ENCODE measurements around the gene ATF6B. TPM values are rescaled to one million over a fixed set of nuclear protein-coding genes. Genes with fewer than 3 reads are reported as not detected.
A peak's percentile ranks its signal among the peaks of the same experiment; 100 is the strongest.

Gene ATF6B
- total and polyA plus RNA-seq, 2 of the 13 experiments (the other 11 are each of a cell fraction or from before 2014, with no cell fraction given): 18.1 to 44.0 TPM

DNA sequence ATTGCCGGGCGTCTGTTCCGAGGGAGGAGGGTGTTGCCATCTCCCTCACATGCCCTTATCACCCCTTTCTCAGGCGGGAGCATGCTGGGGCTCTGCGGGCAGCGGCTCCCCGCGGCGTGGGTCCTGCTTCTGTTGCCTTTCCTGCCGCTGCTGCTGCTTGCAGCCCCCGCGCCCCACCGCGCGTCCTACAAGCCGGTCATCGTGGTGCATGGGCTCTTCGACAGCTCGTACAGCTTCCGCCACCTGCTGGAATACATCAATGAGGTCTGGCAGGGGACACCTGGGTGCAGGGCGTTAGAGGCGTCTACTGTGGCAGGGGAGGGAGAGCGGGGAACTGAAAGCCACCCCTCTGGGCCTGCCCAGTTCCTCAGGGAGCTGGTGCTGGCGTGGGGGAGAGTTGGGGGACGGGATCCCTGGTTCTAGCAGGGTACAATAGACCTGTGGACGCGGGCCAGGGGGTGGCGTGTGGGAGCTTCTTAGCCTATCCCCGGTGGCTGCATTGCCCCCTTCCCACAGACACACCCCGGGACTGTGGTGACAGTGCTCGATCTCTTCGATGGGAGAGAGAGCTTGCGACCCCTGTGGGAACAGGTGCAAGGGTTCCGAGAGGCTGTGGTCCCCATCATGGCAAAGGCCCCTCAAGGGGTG is 26.6 kb upstream of the ATF6B start (continued):
- TF ChIP-seq THAP11 (CRISPR knock-in tag; IDR thresholded peaks at IDR 0.05): no peak; the same call in 1 of the 2 replicates
- no peak for TF ChIP-seq TP53 (CRISPR knock-in tag; conservative IDR thresholded peaks at IDR 0.05)
- TF ChIP-seq ATAD3A (CRISPR knock-in tag; IDR thresholded peaks at IDR 0.05): no peak
- no peak for TF ChIP-seq SMARCC2 (IDR thresholded peaks at IDR 0.05)
- TF ChIP-seq, protein P1, sequence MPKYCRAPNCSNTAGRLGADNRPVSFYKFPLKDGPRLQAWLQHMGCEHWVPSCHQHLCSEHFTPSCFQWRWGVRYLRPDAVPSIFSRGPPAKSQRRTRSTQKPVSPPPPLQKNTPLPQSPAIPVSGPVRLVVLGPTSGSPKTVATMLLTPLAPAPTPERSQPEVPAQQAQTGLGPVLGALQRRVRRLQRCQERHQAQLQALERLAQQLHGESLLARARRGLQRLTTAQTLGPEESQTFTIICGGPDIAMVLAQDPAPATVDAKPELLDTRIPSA (CRISPR knock-in tag; IDR thresholded peaks at IDR 0.05; ENCODE audit: borderline replicate concordance): no peak
- TF ChIP-seq ZNF383 (CRISPR knock-in tag; IDR thresholded peaks at IDR 0.05; ENCODE audit: borderline replicate concordance): no peak; the same call in 1 of the 2 replicates
- TF ChIP-seq SNAI1 (CRISPR knock-in tag; IDR thresholded peaks at IDR 0.05; ENCODE audit: borderline replicate concordance): no peak; the same call in 1 of the 2 replicates
- no peak for TF ChIP-seq EP300 (IDR thresholded peaks at IDR 0.05; ENCODE audit: low read depth in 2 of 2, low read length in 2 of 2)
- no peak for TF ChIP-seq EP300 (CRISPR knock-in tag; IDR thresholded peaks at IDR 0.05; ENCODE audit: borderline replicate concordance)
- peak; percentile 87 for TF ChIP-seq MEF2D (CRISPR knock-in tag; IDR thresholded peaks at IDR 0.05)
- TF ChIP-seq ZNF224 (CRISPR knock-in tag; IDR thresholded peaks at IDR 0.05): no peak
- TF ChIP-seq CC2D1A (CRISPR knock-in tag; IDR thresholded peaks at IDR 0.05): no peak
- TF ChIP-seq MATR3 (CRISPR knock-in tag; IDR thresholded peaks at IDR 0.05): no peak
- TF ChIP-seq REPIN1 (CRISPR knock-in tag; IDR thresholded peaks at IDR 0.05; ENCODE audit: borderline replicate concordance, low read depth): no peak
- TF ChIP-seq, protein P2, sequence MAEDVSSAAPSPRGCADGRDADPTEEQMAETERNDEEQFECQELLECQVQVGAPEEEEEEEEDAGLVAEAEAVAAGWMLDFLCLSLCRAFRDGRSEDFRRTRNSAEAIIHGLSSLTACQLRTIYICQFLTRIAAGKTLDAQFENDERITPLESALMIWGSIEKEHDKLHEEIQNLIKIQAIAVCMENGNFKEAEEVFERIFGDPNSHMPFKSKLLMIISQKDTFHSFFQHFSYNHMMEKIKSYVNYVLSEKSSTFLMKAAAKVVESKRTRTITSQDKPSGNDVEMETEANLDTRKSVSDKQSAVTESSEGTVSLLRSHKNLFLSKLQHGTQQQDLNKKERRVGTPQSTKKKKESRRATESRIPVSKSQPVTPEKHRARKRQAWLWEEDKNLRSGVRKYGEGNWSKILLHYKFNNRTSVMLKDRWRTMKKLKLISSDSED (CRISPR knock-in tag; IDR thresholded peaks at IDR 0.05): no peak
- TF ChIP-seq MAF1 (CRISPR knock-in tag; IDR thresholded peaks at IDR 0.05; ENCODE audit: borderline replicate concordance): 0 out of 2 replicates have a peak, but pooled peaks have one; percentile 24
- TF ChIP-seq TSC22D2 (CRISPR knock-in tag; IDR thresholded peaks at IDR 0.05; ENCODE audit: borderline replicate concordance): peak; percentile 27; the same call in 1 of the 2 replicates
- TF ChIP-seq, protein P3, sequence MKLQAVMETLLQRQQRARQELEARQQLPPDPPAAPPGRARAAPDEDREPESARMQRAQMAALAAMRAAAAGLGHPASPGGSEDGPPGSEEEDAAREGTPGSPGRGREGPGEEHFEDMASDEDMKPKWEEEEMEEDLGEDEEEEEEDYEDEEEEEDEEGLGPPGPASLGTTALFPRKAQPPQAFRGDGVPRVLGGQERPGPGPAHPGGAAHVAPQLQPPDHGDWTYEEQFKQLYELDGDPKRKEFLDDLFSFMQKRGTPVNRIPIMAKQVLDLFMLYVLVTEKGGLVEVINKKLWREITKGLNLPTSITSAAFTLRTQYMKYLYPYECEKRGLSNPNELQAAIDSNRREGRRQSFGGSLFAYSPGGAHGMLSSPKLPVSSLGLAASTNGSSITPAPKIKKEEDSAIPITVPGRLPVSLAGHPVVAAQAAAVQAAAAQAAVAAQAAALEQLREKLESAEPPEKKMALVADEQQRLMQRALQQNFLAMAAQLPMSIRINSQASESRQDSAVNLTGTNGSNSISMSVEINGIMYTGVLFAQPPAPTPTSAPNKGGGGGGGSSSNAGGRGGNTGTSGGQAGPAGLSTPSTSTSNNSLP (IDR thresholded peaks at IDR 0.05; ENCODE audit: low read depth, low read length): no peak
- TF ChIP-seq ERF (CRISPR knock-in tag; IDR thresholded peaks at IDR 0.05): peak; percentile 43; the same call in 1 of the 2 replicates
- TF ChIP-seq SIX4 (CRISPR knock-in tag; IDR thresholded peaks at IDR 0.05): no peak
- TF ChIP-seq ZNF143 (CRISPR knock-in tag; IDR thresholded peaks at IDR 0.05): no peak
- TF ChIP-seq, protein P4, sequence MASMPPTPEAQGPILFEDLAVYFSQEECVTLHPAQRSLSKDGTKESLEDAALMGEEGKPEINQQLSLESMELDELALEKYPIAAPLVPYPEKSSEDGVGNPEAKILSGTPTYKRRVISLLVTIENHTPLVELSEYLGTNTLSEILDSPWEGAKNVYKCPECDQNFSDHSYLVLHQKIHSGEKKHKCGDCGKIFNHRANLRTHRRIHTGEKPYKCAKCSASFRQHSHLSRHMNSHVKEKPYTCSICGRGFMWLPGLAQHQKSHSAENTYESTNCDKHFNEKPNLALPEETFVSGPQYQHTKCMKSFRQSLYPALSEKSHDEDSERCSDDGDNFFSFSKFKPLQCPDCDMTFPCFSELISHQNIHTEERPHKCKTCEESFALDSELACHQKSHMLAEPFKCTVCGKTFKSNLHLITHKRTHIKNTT (CRISPR knock-in tag; IDR thresholded peaks at IDR 0.05): no peak
- no peak for TF ChIP-seq KLF15 (CRISPR knock-in tag; IDR thresholded peaks at IDR 0.05; ENCODE audit: borderline replicate concordance)
- TF ChIP-seq PTBP1 (IDR thresholded peaks at IDR 0.05; ENCODE audit: low read depth, low read length, poor library complexity, severe bottlenecking): no peak
- no peak for TF ChIP-seq NR2F1 (CRISPR knock-in tag; IDR thresholded peaks at IDR 0.05)
- TF ChIP-seq LCORL (IDR thresholded peaks at IDR 0.05): no peak
- TF ChIP-seq LCORL (CRISPR knock-in tag; IDR thresholded peaks at IDR 0.05): 0 out of 2 replicates have a peak, but pooled peaks have one; percentile 44
- TF ChIP-seq TCF7 (IDR thresholded peaks at IDR 0.05; ENCODE audit: low read depth): no peak

Measured in HepG2 (cell line).